PC-3 (cell line): Measurements from ENCODE around the gene AVPI1. TPM values are rescaled to one million over a fixed set of nuclear protein-coding genes. Genes with fewer than 3 reads are reported as not detected.
A peak's percentile ranks its signal among the peaks of the same experiment; 100 is the strongest.
"Not testable (repeated sequence)": the region's sequence is repeated elsewhere in the genome, so short reads cannot be mapped to it uniquely, and the experiment has no call there.

Source experiments
- ATAC-seq: fragments of 200-7000 bp; cut with Tn5 transposase; 2 replicates; pipeline ENCODE4 v1.9.1; 2020; ENCODE audit warnings: mild to moderate bottlenecking, moderate library complexity
- BruUV-seq: library from RNA; stranded (reverse); fragments of 400-500 nt; replicated peaks from 2 replicates; lab custom pipeline; 2021; lab: Mats Ljungman, UMichigan
- CTCF ChIA-PET: fragments of 300-600 bp; sonication (Branson Sonifier 250); formaldehyde crosslinking; loops from one replicate; lab custom pipeline; 2022; ENCODE audit warnings: antibody characterized with exemption; lab: Charles Lee
- POLR2A ChIA-PET: fragments of 300-600 bp; sonication (Branson Sonifier 250); formaldehyde crosslinking; loops from one replicate; lab custom pipeline; 2022; ENCODE audit warnings: antibody characterized with exemption; ENCODE audit not compliant: unreplicated experiment; lab: Charles Lee
- DNase-seq: peaks from one replicate; pipeline ENCODE4 v3.0.0-alpha.2; 2015
- H2AFZ ChIP-seq: fragments of 300-600 bp; sonication (generic); 2 replicates; pipeline ENCODE4 v1.6.0; 2016; ENCODE audit warnings: antibody characterized with exemption, low read length
- H3F3A ChIP-seq: fragments of 300-600 bp; sonication (generic); one replicate; pipeline ENCODE4 v1.6.0; 2017; ENCODE audit warnings: antibody characterized with exemption, low read length, control low read depth, mild to moderate bottlenecking; ENCODE audit not compliant: unreplicated experiment
- H3K27ac ChIP-seq: fragments of 300-600 bp; sonication (generic); 2 replicates; pipeline ENCODE4 v1.5.1; 2016; ENCODE audit warnings: mild to moderate bottlenecking, low read length
- H3K27me3 ChIP-seq: fragments of 300-600 bp; sonication (generic); 2 replicates; pipeline ENCODE4 v1.6.1; 2016; ENCODE audit warnings: low read length, mixed read lengths
- H3K36me3 ChIP-seq: fragments of 300-600 bp; sonication (generic); 2 replicates; pipeline ENCODE4 v1.6.1; 2016; ENCODE audit warnings: low read depth, mixed run types, low read length, mixed read lengths
- H3K4me1 ChIP-seq: fragments of 300-600 bp; sonication (generic); 2 replicates; pipeline ENCODE4 v1.5.1; 2016; ENCODE audit warnings: low read length; ENCODE audit not compliant: insufficient read depth
- H3K4me2 ChIP-seq: fragments of 300-600 bp; sonication (generic); 2 replicates; pipeline ENCODE4 v1.6.0; 2016; ENCODE audit warnings: low read length
- H3K4me3 ChIP-seq: fragments of 300-600 bp; sonication (generic); 2 replicates; pipeline ENCODE4 v1.5.1; 2016; ENCODE audit warnings: mild to moderate bottlenecking, low read length, mixed read lengths
- H3K79me2 ChIP-seq: fragments of 300-600 bp; sonication (generic); 2 replicates; pipeline ENCODE4 v1.6.1; 2017; ENCODE audit warnings: low read length, mixed read lengths
- H3K9ac ChIP-seq: fragments of 300-600 bp; sonication (generic); 2 replicates; pipeline ENCODE4 v1.6.0; 2016; ENCODE audit warnings: mild to moderate bottlenecking, low read length
- H3K9me2 ChIP-seq: fragments of 300-600 bp; sonication (generic); replicated peaks from 2 replicates; pipeline ENCODE4 v1.6.1; 2016; ENCODE audit warnings: mixed run types, low read length, mixed read lengths
- H3K9me3 ChIP-seq: fragments of 300-600 bp; sonication (generic); 2 replicates; pipeline ENCODE4 v1.6.1; 2016; ENCODE audit warnings: low read length, mixed read lengths
- H4K20me1 ChIP-seq: fragments of 300-600 bp; sonication (generic); 2 replicates; pipeline ENCODE4 v1.6.1; 2016; ENCODE audit warnings: low read length, mixed read lengths
- EZH2 ChIP-seq: fragments of 300-600 bp; sonication (generic); IDR thresholded peaks from one replicate; pipeline ENCODE4 v1.6.1; 2017; ENCODE audit warnings: antibody characterized with exemption, mild to moderate bottlenecking, low read length; ENCODE audit not compliant: unreplicated experiment
- EZH2phosphoT487 ChIP-seq: fragments of 300-600 bp; sonication (generic); IDR thresholded peaks from 2 replicates; pipeline ENCODE4 v1.6.1; 2018; ENCODE audit warnings: mild to moderate bottlenecking, antibody characterized with exemption, low read length, borderline replicate concordance
- intact Hi-C: fragments of 100-400 bp; cut with micrococcal nuclease; formaldehyde crosslinking; loops from 2 replicates; pipeline ENCODE4 v1.9.0; 2023
- total RNA-seq: library from RNA; depleted of rRNA; stranded (reverse); fragments of >200 nt; gene quantifications from 2 replicates; pipeline ENCODE4 v1.2.3, GENCODE V29; 2014
- TF ChIP-seq, protein P1 (sequence below): fragments of 300-600 bp; sonication (generic); conservative IDR thresholded peaks from 2 replicates; pipeline ENCODE4 v1.5.1; 2017; ENCODE audit warnings: antibody characterized with exemption, low read depth, mild to moderate bottlenecking, low read length

AVPI1 gene
- total RNA-seq, 1 experiment from 2014 or later: 44.5 TPM

DNA sequence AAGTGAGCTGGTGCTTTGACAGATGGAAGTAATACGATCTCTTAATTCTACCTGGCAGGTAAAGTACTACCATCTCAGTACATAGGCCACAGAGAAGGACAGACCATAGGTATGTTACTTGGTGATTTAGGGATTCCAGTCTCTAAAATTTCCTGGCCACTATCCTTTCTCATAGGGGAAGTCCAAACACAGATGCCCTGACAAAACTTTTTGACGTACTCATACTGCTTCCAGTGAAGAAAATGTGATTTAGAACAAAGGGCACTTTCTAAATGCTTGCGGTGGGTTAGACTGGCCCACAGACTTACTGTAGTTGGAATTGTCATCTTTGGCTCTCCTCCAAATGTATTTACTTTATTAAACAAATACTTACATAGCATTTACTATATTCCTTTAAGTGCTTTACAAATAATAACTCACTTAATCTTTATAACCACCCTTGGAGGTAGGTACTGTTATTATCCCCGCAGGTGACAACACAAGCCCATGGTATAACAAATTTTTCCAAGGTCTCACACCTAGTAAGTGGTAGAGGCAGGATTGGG lies 43.5 kb downstream of the AVPI1 start:
- Histone ChIP-seq H3K4me1 (peaks cover 29% of the 10 kb centered on the region), H2AFZ (no peak overlapping the region), H3K36me3 (peaks cover 12% of the 10 kb centered on the region), H3K9me3 (no peaks in the 10 kb centered on the region), H3K79me2 (peaks cover 61% of the 10 kb centered on the region), H3K9me2 (no peaks in the 10 kb centered on the region), H3F3A (no peaks in the 10 kb centered on the region), H3K27me3 (no peaks in the 10 kb centered on the region), H3K9ac (no peak overlapping the region), H4K20me1 (0 out of 2 replicates have a peak, but pooled peaks cover 5% of the 10 kb centered on the region), H3K4me3 (peak overlapping the region; percentile 28; the same call in 1 of the 2 replicates), H3K27ac (peak overlapping the region; percentile 38), H3K4me2 (peak overlapping the region; percentile 88)
- intact Hi-C loops: no loop called here
- BruUV-seq: TSS peak; percentile 7
- DNase-seq (peak; percentile 53), ATAC-seq (peak; percentile 1; the same call in 1 of the 2 replicates)
- ChIA-PET CTCF (no interaction called here), POLR2A (no interaction called here)
- TF ChIP-seq EZH2: no peak
- no peak for TF ChIP-seq EZH2phosphoT487
- TF ChIP-seq, protein P1, sequence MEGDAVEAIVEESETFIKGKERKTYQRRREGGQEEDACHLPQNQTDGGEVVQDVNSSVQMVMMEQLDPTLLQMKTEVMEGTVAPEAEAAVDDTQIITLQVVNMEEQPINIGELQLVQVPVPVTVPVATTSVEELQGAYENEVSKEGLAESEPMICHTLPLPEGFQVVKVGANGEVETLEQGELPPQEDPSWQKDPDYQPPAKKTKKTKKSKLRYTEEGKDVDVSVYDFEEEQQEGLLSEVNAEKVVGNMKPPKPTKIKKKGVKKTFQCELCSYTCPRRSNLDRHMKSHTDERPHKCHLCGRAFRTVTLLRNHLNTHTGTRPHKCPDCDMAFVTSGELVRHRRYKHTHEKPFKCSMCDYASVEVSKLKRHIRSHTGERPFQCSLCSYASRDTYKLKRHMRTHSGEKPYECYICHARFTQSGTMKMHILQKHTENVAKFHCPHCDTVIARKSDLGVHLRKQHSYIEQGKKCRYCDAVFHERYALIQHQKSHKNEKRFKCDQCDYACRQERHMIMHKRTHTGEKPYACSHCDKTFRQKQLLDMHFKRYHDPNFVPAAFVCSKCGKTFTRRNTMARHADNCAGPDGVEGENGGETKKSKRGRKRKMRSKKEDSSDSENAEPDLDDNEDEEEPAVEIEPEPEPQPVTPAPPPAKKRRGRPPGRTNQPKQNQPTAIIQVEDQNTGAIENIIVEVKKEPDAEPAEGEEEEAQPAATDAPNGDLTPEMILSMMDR: no peak

DNA sequence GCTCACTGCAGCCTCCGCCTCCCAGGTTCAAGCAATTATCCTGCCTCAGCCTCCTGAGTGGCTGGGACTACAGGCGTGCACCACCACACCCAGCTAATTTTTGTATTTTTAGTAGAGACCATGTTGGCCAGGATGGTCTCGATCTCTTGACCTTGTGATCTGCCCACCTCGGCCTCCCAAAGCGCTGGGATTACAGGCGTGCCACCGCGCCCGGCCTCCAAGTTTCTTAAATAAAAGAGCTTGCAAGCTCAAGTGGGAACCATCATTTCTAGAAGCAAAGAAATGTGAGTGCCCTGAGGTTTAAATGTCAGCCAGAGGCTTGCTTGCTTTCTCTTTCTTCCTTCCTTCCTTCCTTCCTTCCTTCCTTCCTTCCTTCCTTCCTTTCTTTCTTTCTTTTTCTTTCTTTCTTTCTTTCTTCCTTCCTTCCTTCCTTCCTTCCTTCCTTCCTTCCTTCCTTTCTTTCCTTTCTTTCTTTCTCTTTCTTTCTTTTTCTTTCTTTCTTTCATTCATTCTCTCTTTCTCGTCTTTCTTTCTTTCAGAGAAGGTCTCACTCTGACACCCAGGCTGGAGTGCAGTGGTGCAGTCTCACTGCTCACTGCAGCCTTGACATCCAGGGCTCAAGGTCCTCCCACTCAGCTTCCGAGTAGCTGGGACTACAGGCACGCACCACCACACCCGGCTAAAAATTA lies 44.4 kb downstream of the AVPI1 start:
- peak overlapping the region; percentile 28; the same call in 1 of the 2 replicates for H3K4me3 ChIP-seq
- DNase-seq, H3F3A ChIP-seq, H3K27me3 ChIP-seq, H3K9me3 ChIP-seq, intact Hi-C loops, H2AFZ ChIP-seq, H3K9me2 ChIP-seq, H3K9ac ChIP-seq, ATAC-seq, CTCF ChIA-PET, POLR2A ChIA-PET, H4K20me1 ChIP-seq, BruUV-seq: not testable (repeated sequence)
- peak overlapping the region; percentile 38 for H3K27ac ChIP-seq
- peaks cover 12% of the 10 kb centered on the region for H3K36me3 ChIP-seq
- H3K4me2 ChIP-seq: peak overlapping the region; percentile 88
- peaks cover 20% of the 10 kb centered on the region for H3K4me1 ChIP-seq
- H3K79me2 ChIP-seq: peaks cover 57% of the 10 kb centered on the region

DNA sequence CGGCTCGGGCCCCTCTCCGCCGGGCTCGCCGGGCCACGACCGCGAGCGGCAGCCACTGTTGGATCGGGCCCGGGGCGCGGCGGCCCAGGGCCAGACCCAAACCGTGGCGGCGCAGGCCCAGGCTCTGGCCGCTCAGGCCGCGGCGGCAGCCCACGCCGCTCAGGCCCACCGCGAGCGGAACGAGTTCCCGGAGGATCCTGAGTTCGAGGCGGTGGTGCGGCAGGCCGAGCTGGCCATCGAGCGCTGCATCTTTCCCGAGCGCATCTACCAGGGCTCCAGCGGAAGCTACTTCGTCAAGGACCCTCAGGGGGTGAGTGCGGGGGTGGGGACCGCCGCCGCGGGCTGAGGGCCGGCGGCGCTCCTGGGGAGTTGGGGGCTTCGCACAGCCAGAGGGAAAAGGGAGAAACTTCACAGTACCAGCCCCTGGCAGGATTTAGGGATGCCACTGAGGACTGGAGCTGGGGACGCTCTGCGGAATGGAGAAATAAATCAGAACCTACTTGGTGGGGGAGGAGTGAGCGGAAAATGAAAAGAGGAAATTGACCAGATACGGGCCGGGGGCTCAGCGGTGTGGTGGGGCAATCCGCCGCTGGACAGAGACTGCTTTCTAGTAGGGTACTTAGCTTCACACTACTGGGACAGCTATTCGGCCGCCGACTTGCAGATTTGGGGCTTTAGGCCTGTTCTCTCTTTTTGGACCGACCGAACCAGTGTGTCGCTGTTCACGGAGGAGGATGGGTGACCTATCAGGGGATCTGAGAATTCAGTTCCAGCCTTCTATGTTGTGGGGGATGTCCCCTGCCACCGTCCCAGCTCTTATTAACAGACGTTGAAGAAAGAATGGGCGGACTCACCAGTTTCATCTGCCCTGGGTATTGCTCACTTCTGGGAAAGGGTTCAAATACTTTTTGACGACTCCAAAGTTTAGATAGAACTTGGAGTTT lies 45.9 kb downstream of the AVPI1 start:
- Histone ChIP-seq H3K9me2 (no peaks in the 10 kb centered on the region), H3K4me3 (peak overlapping the region; percentile 93), H3K36me3 (peaks cover 12% of the 10 kb centered on the region; the same call in 1 of the 2 replicates), H3K4me1 (peaks cover 12% of the 10 kb centered on the region), H3K4me2 (peak overlapping the region; percentile 88), H2AFZ (peak overlapping the region; percentile 53; the same call in 1 of the 2 replicates), H4K20me1 (0 out of 2 replicates have a peak, but pooled peaks cover 5% of the 10 kb centered on the region), H3K27ac (no peak overlapping the region), H3K27me3 (no peaks in the 10 kb centered on the region), H3K79me2 (peaks cover 48% of the 10 kb centered on the region), H3K9ac (peak overlapping the region; percentile 76), H3F3A (no peaks in the 10 kb centered on the region), H3K9me3 (no peaks in the 10 kb centered on the region)
- peak; percentile 18 for ATAC-seq
- no peak for DNase-seq
- POLR2A ChIA-PET: interaction anchor here (0.6 kb wide), 3 partner anchors 46 to 74 kb away, joined by 3 to 12 read pairs (median 4); partner anchors contain the start of gene AVPI1
- TSS peak; percentile 77 for BruUV-seq
- no peak for TF ChIP-seq EZH2phosphoT487
- no peak for TF ChIP-seq EZH2
- TF ChIP-seq, protein P1: no peak
- intact Hi-C loops: no loop called here
- CTCF ChIA-PET: interaction anchor here (0.6 kb wide), 1 partner anchor 15 kb away, joined by 4 read pairs; no protein-coding TSS in a partner anchor
